ENCODE data around the gene ZNF511. TPM values are rescaled to one million over a fixed set of nuclear protein-coding genes. Genes with fewer than 3 reads are reported as not detected.

ZNF511 gene
- total RNA-seq, 4 donors from 2014 or later: 16.1 to 26.7 (median 17.7) TPM

- Histone ChIP-seq H3K9me3 (no peaks in the 10 kb centered on the region), H3K4me3 (no peak overlapping the region), H3K27ac (no peak overlapping the region), H3K36me3 (peaks cover 49 to 90% (median 54%) of the 10 kb centered on the region in 3 donors), H3K27me3 (no peaks in the 10 kb centered on the region), H3K4me1 (peaks cover 0 to 6% (median 0%) of the 10 kb centered on the region in 3 donors)
- WGBS, 2 donors: 91 to 97% methylated on average over 32 to 35 of the region's 42 CpGs
- DNase-seq: no peak
- intact Hi-C loops (cut with DNase I): no loop called here
- TF ChIP-seq POLR2A (IDR thresholded peaks at IDR 0.05) (no peak), CTCF (IDR thresholded peaks at IDR 0.05) (no peak)
Observed at GRCh38 chr10:133295426-133296320, 13.0 kb upstream of the ZNF511 start.

- intact Hi-C loops (cut with DNase I): no loop called here
- Histone ChIP-seq H3K36me3 (peaks cover 52 to 100% (median 58%) of the 10 kb centered on the region in 3 donors), H3K9me3 (no peaks in the 10 kb centered on the region), H3K4me3 (no peak overlapping the region), H3K4me1 (peaks cover 0 to 6% (median 0%) of the 10 kb centered on the region in 3 donors), H3K27me3 (no peaks in the 10 kb centered on the region), H3K27ac (no peak overlapping the region)
- TF ChIP-seq CTCF (IDR thresholded peaks at IDR 0.05) (no peak), POLR2A (IDR thresholded peaks at IDR 0.05) (no peak)
- 83 to 91% methylated on average over 4 to 9 of the region's 10 CpGs for WGBS, 2 donors
- no peak for DNase-seq
Observed at GRCh38 chr10:133297504-133297903, 11.2 kb upstream of the ZNF511 start.

- TF ChIP-seq POLR2A (IDR thresholded peaks at IDR 0.05) (no peak), CTCF (IDR thresholded peaks at IDR 0.05) (no peak)
- intact Hi-C loops (cut with DNase I): no loop called here
- no peak overlapping the region for H3K4me3 ChIP-seq
- no peaks in the 10 kb centered on the region for H3K27me3 ChIP-seq
- H3K4me1 ChIP-seq: peaks cover 0 to under 1% (median 0%) of the 10 kb centered on the region in 3 donors
- no peak overlapping the region for H3K27ac ChIP-seq
- WGBS, 2 donors: 98 to 100% methylated on average over 4 to 7 of the region's 14 CpGs
- H3K9me3 ChIP-seq: no peaks in the 10 kb centered on the region
- DNase-seq: no peak
- peaks cover 42 to 100% (median 61%) of the 10 kb centered on the region in 3 donors for H3K36me3 ChIP-seq
Observed at GRCh38 chr10:133298466-133298865, 10.2 kb upstream of the ZNF511 start.

- H3K27ac ChIP-seq: no peak overlapping the region
- peaks cover 0 to 8% (median 0%) of the 10 kb centered on the region in 3 donors for H3K4me1 ChIP-seq
- TF ChIP-seq POLR2A (IDR thresholded peaks at IDR 0.05) (no peak), CTCF (IDR thresholded peaks at IDR 0.05) (no peak)
- intact Hi-C loops (cut with DNase I): no loop called here
- H3K36me3 ChIP-seq: peaks cover 37 to 99% (median 56%) of the 10 kb centered on the region in 3 donors
- no peak overlapping the region for H3K4me3 ChIP-seq
- DNase-seq: no peak
- no peaks in the 10 kb centered on the region for H3K27me3 ChIP-seq
- WGBS, 2 donors: 89% methylated on average over 9 of the region's 10 CpGs; no CpG with 5 or more reads in 1 of the 2 donors
- H3K9me3 ChIP-seq: no peaks in the 10 kb centered on the region
Observed at GRCh38 chr10:133299224-133299623, 9.5 kb upstream of the ZNF511 start.

GRCh38 chr10:133299738-133300137 is 9.0 kb upstream of the ZNF511 start:
- H3K9me3 ChIP-seq: no peaks in the 10 kb centered on the region
- intact Hi-C loops (cut with DNase I): no loop called here
- peaks cover 0 to 12% (median 0%) of the 10 kb centered on the region in 3 donors for H3K4me1 ChIP-seq
- H3K27ac ChIP-seq: no peak overlapping the region
- peaks cover 37 to 94% (median 52%) of the 10 kb centered on the region in 3 donors for H3K36me3 ChIP-seq
- no peak overlapping the region for H3K4me3 ChIP-seq
- no peaks in the 10 kb centered on the region for H3K27me3 ChIP-seq
- TF ChIP-seq CTCF (IDR thresholded peaks at IDR 0.05) (no peak), POLR2A (IDR thresholded peaks at IDR 0.05) (no peak)
- 79 to 92% methylated on average over 14 of the region's 14 CpGs for WGBS, 2 donors
- DNase-seq: no peak
